ENCODE data around the gene RARG. TPM values are rescaled to one million over a fixed set of nuclear protein-coding genes. Genes with fewer than 3 reads are reported as not detected.

Gene RARG
- total and polyA plus RNA-seq, 9 donors, result 17.5 to 44.5 (median 30.0) TPM

- Histone ChIP-seq H3K27ac (ENCODE audit: low read length) (no peak overlapping the region), H3K4me1 (ENCODE audit: control insufficient read depth, insufficient read depth, low read length) (peaks cover 8% of the 10 kb centered on the region), H3K4me3 (ENCODE audit: low read length) (no peak overlapping the region), H3K9me3 (replicated peaks; ENCODE audit: control insufficient read depth, low read depth, low read length) (no peaks in the 10 kb centered on the region), H3K36me3 (ENCODE audit: control insufficient read depth, insufficient read depth, low read length) (no peaks in the 10 kb centered on the region), H3K27me3 (ENCODE audit: control insufficient read depth, insufficient read depth, low read length) (peaks cover 16% of the 10 kb centered on the region)
- peak; percentile 11 for DNase-seq
- WGBS (ENCODE audit: insufficient coverage), result 40% methylated on average over 1 of the region's 2 CpGs
These were observed 31.9 kb downstream of the RARG start for GRCh38 chr12:53200107-53200457.

GRCh38 chr12:53199700-53200099 lies 32.3 kb downstream of the RARG start:
- Histone ChIP-seq H3K9me3 (replicated peaks; ENCODE audit: control insufficient read depth, low read depth, low read length) (no peaks in the 10 kb centered on the region), H3K4me1 (ENCODE audit: control insufficient read depth, insufficient read depth, low read length) (peaks cover 8% of the 10 kb centered on the region), H3K4me3 (ENCODE audit: low read length) (no peak overlapping the region), H3K27me3 (ENCODE audit: control insufficient read depth, insufficient read depth, low read length) (peaks cover 16% of the 10 kb centered on the region), H3K36me3 (ENCODE audit: control insufficient read depth, insufficient read depth, low read length) (no peaks in the 10 kb centered on the region), H3K27ac (ENCODE audit: low read length) (no peak overlapping the region)
- no peak for DNase-seq
- 80% methylated on average over 1 of the region's 3 CpGs for WGBS (ENCODE audit: insufficient coverage)

- peak; percentile 1 for DNase-seq
- H3K4me1 ChIP-seq (ENCODE audit: control insufficient read depth, insufficient read depth, low read length), result peaks cover 8% of the 10 kb centered on the region
- no peak overlapping the region for H3K27ac ChIP-seq (ENCODE audit: low read length)
- peaks cover 16% of the 10 kb centered on the region for H3K27me3 ChIP-seq (ENCODE audit: control insufficient read depth, insufficient read depth, low read length)
- H3K36me3 ChIP-seq (ENCODE audit: control insufficient read depth, insufficient read depth, low read length), result no peaks in the 10 kb centered on the region
- H3K4me3 ChIP-seq (ENCODE audit: low read length), result no peak overlapping the region
- no peaks in the 10 kb centered on the region for H3K9me3 ChIP-seq (replicated peaks; ENCODE audit: control insufficient read depth, low read depth, low read length)
- 70% methylated on average over 3 of the region's 5 CpGs for WGBS (ENCODE audit: insufficient coverage)
These were observed 33.4 kb downstream of the RARG start for GRCh38 chr12:53198486-53199110.

- no peaks in the 10 kb centered on the region for H3K9me3 ChIP-seq (replicated peaks; ENCODE audit: control insufficient read depth, low read depth, low read length)
- H3K4me1 ChIP-seq (ENCODE audit: control insufficient read depth, insufficient read depth, low read length), result peaks cover 8% of the 10 kb centered on the region
- DNase-seq, result peak; percentile 10
- H3K27ac ChIP-seq (ENCODE audit: low read length), result no peak overlapping the region
- H3K36me3 ChIP-seq (ENCODE audit: control insufficient read depth, insufficient read depth, low read length), result peaks cover 3% of the 10 kb centered on the region
- peaks cover 16% of the 10 kb centered on the region for H3K27me3 ChIP-seq (ENCODE audit: control insufficient read depth, insufficient read depth, low read length)
- no peak overlapping the region for H3K4me3 ChIP-seq (ENCODE audit: low read length)
- 70% methylated on average over 19 of the region's 19 CpGs for WGBS (ENCODE audit: insufficient coverage)
These were observed 34.9 kb downstream of the RARG start for GRCh38 chr12:53197011-53197640.

GRCh38 chr12:53196486-53196885 lies 35.5 kb downstream of the RARG start:
- 84% methylated on average over 14 of the region's 14 CpGs for WGBS (ENCODE audit: insufficient coverage)
- H3K9me3 ChIP-seq (replicated peaks; ENCODE audit: control insufficient read depth, low read depth, low read length), result no peaks in the 10 kb centered on the region
- no peak overlapping the region for H3K4me3 ChIP-seq (ENCODE audit: low read length)
- DNase-seq, result no peak
- peaks cover 6% of the 10 kb centered on the region for H3K36me3 ChIP-seq (ENCODE audit: control insufficient read depth, insufficient read depth, low read length)
- peaks cover 16% of the 10 kb centered on the region for H3K27me3 ChIP-seq (ENCODE audit: control insufficient read depth, insufficient read depth, low read length)
- H3K4me1 ChIP-seq (ENCODE audit: control insufficient read depth, insufficient read depth, low read length), result peaks cover 8% of the 10 kb centered on the region
- no peak overlapping the region for H3K27ac ChIP-seq (ENCODE audit: low read length)

GRCh38 chr12:53195516-53196420 lies 36.2 kb downstream of the RARG start:
- no peak for DNase-seq
- 84% methylated on average over 8 of the region's 10 CpGs for WGBS (ENCODE audit: insufficient coverage)
- Histone ChIP-seq H3K36me3 (ENCODE audit: control insufficient read depth, insufficient read depth, low read length) (peaks cover 13% of the 10 kb centered on the region), H3K27me3 (ENCODE audit: control insufficient read depth, insufficient read depth, low read length) (peaks cover 16% of the 10 kb centered on the region), H3K27ac (ENCODE audit: low read length) (no peak overlapping the region), H3K4me1 (ENCODE audit: control insufficient read depth, insufficient read depth, low read length) (peaks cover 8% of the 10 kb centered on the region), H3K4me3 (ENCODE audit: low read length) (no peak overlapping the region), H3K9me3 (replicated peaks; ENCODE audit: control insufficient read depth, low read depth, low read length) (no peaks in the 10 kb centered on the region)

- Histone ChIP-seq H3K9me3 (replicated peaks; ENCODE audit: control insufficient read depth, low read depth, low read length) (no peaks in the 10 kb centered on the region), H3K27me3 (ENCODE audit: control insufficient read depth, insufficient read depth, low read length) (peaks cover 16% of the 10 kb centered on the region), H3K36me3 (ENCODE audit: control insufficient read depth, insufficient read depth, low read length) (peaks cover 14% of the 10 kb centered on the region), H3K4me1 (ENCODE audit: control insufficient read depth, insufficient read depth, low read length) (peaks cover 8% of the 10 kb centered on the region), H3K27ac (ENCODE audit: low read length) (no peak overlapping the region), H3K4me3 (ENCODE audit: low read length) (no peak overlapping the region)
- DNase-seq, result peak; percentile 2
- 50% methylated on average over 1 of the region's 1 CpG for WGBS (ENCODE audit: insufficient coverage)
These were observed 37.0 kb downstream of the RARG start for GRCh38 chr12:53194973-53195372.

- no peak for DNase-seq
- H3K36me3 ChIP-seq (ENCODE audit: control insufficient read depth, insufficient read depth, low read length), result peaks cover 14% of the 10 kb centered on the region
- no peak overlapping the region for H3K4me3 ChIP-seq (ENCODE audit: low read length)
- peaks cover 16% of the 10 kb centered on the region for H3K27me3 ChIP-seq (ENCODE audit: control insufficient read depth, insufficient read depth, low read length)
- H3K4me1 ChIP-seq (ENCODE audit: control insufficient read depth, insufficient read depth, low read length), result peaks cover 8% of the 10 kb centered on the region
- no peak overlapping the region for H3K27ac ChIP-seq (ENCODE audit: low read length)
- WGBS (ENCODE audit: insufficient coverage), result 68% methylated on average over 3 of the region's 11 CpGs
- H3K9me3 ChIP-seq (replicated peaks; ENCODE audit: control insufficient read depth, low read depth, low read length), result no peaks in the 10 kb centered on the region
These were observed 37.9 kb downstream of the RARG start for GRCh38 chr12:53193985-53194716.

- Histone ChIP-seq H3K9me3 (replicated peaks; ENCODE audit: control insufficient read depth, low read depth, low read length) (no peaks in the 10 kb centered on the region), H3K4me1 (ENCODE audit: control insufficient read depth, insufficient read depth, low read length) (peaks cover 7% of the 10 kb centered on the region), H3K36me3 (ENCODE audit: control insufficient read depth, insufficient read depth, low read length) (peaks cover 25% of the 10 kb centered on the region), H3K27ac (ENCODE audit: low read length) (no peak overlapping the region), H3K27me3 (ENCODE audit: control insufficient read depth, insufficient read depth, low read length) (peaks cover 10% of the 10 kb centered on the region), H3K4me3 (ENCODE audit: low read length) (no peak overlapping the region)
- 96% methylated on average over 7 of the region's 9 CpGs for WGBS (ENCODE audit: insufficient coverage)
- no peak for DNase-seq
These were observed 39.0 kb downstream of the RARG start for GRCh38 chr12:53193040-53193439.

Measured in muscle of leg (tissue), 11 donors.